ENCODE data around the gene OVCH1. TPM values are rescaled to one million over a fixed set of nuclear protein-coding genes. Genes with fewer than 3 reads are reported as not detected.

Gene OVCH1
- total RNA-seq, 5 donors from 2014 or later (not counting 1 experiment from before 2014, with no cell fraction given), result not detected

DNA sequence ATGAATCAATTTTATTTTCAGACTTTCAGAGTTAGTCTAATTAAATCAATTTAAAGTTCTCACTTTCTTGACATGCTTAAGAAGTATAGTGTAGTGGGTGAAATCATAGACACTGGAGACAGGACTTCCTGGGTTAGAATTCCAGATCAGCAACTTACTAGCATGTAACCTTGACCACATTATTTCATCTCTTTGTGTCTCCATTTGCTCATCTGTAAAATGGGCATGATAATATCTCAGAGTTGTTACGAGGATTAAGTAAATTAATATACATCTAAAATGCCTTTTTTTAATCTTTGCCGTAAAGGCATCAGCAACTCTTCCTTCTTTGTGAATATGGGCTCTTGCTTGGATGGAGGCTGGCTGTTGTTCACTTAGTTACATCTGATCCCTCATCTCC is 115.2 kb downstream of the OVCH1 start:
- no peak for ATAC-seq (replicated peaks in 1 of 4)
- peak overlapping the region; percentile 92 for H3K27ac ChIP-seq (ENCODE audit: low read length)
- Mint-ChIP-seq H3K27ac (peak overlapping the region; percentile 95 to 98), H3K27me3 (no peaks in the 10 kb centered on the region), H3K4me1 (peaks cover 33 to 48% (median 44%) of the 10 kb centered on the region in 3 donors), H3K9me3 (no peaks in the 10 kb centered on the region), H3K4me3 (peak overlapping the region; percentile 86 to 95 (median 92)), H3K36me3 (no peaks in the 10 kb centered on the region)
- no peak for DNase-seq
- no CpG with 5 or more reads among the region's 2 CpGs for WGBS (ENCODE audit: insufficient coverage)
- no peaks in the 10 kb centered on the region for H3K36me3 ChIP-seq (ENCODE audit: control insufficient read depth in 2 of 2, extremely low read depth in 1 of 2, insufficient read depth in 1 of 2, low read length in 1 of 2)
- H3K27me3 ChIP-seq (replicated peaks in 1 of 2; ENCODE audit: control insufficient read depth in 2 of 2, extremely low read depth in 1 of 2, insufficient read depth in 2 of 2, low read length in 1 of 2), result no peaks in the 10 kb centered on the region
- no peak overlapping the region for H3K4me3 ChIP-seq (ENCODE audit: control insufficient read depth in 1 of 2, extremely low read depth in 1 of 2, low read length in 1 of 2)
- ChIA-PET POLR2A (no interaction called here), CTCF (no interaction called here)
- no peaks in the 10 kb centered on the region for H3K9me3 ChIP-seq
- peaks cover 2 to 17% of the 10 kb centered on the region in 2 experiments for H3K4me1 ChIP-seq (ENCODE audit: control insufficient read depth in 1 of 2, extremely low read depth in 1 of 2, insufficient read depth in 2 of 2, low read length in 2 of 2)

DNA sequence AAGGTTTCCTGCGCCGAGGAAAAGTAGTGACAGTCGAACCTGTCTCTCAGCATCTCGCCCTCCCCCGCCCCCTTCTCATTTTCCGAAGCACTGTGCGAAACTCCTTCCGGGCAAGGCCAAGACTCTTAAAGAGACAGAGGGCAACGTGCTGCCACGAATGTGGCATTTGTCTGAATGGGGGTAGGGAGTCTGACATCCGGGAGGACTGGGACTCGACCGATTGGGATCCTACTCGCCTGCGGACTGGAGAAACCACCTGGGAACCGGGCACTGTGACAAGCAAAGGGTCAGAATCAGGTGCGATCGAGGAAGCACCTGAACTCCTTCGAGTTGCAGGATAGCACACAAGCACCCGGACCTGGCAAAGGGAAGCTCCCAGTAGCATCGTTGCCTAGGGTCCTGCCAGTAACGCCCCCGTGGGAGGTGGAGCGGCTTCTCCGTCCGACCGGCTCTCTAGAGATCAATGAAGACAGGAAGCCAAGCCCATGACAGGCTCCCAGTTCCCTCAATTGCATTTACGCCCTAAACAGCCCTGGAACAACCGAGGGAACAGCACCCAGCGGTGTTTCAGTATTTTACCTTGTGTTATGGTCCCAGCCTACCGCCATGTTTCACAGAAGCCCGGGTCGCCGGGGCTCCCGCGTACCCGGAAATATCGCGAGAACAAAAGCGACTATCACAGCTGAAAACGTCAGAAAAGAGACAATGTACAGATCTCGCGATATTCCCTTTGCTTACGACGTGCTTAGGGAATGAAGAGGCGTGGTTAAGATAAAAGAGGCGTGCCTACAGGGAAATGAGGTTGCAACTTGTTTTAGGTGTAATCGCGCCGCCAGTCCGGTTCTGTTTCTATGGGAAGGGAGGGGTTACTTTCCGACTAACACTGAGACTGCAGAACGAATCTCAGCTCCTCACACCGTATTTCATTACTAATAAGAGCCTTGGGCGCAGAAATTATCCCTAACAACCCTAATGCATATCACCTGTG is 116.7 kb downstream of the OVCH1 start, which contains the start of gene ERGIC2:
TSS of gene ERGIC2 (minus strand) at position 637 of the 988 bp plus-strand sequence. CDS start 9,539 bp downstream, outside the sequence.
- no peaks in the 10 kb centered on the region for H3K27me3 ChIP-seq (replicated peaks in 1 of 2; ENCODE audit: control insufficient read depth in 2 of 2, extremely low read depth in 1 of 2, insufficient read depth in 2 of 2, low read length in 1 of 2)
- DNase-seq (peak; percentile 79 to 99 (median 90)), ATAC-seq (replicated peaks in 1 of 4) (peak; percentile 88 to 96 (median 94))
- ChIA-PET POLR2A (interaction anchor here (0.7 to 0.8 kb wide), 4 partner anchors 10 to 91 kb away, joined by 3 to 6 read pairs (median 3); no protein-coding TSS in a partner anchor), CTCF (interaction anchor here in 1 of 2 donors (0.9 kb wide), 2 partner anchors 40 to 1373 kb away, joined by 3 read pairs; no protein-coding TSS in a partner anchor)
- H3K4me3 ChIP-seq (ENCODE audit: control insufficient read depth in 1 of 2, extremely low read depth in 1 of 2, low read length in 1 of 2), result peak within 1 kb of the TSS; percentile 98 to 100
- Mint-ChIP-seq H3K4me1 (peaks cover 33 to 62% (median 59%) of the 10 kb centered on the region in 3 donors), H3K9me3 (no peaks in the 10 kb centered on the region), H3K4me3 (peak within 1 kb of the TSS; percentile 86 to 95 (median 92)), H3K27me3 (no peaks in the 10 kb centered on the region), H3K36me3 (peaks cover 12% of the 10 kb centered on the region), H3K27ac (peak within 1 kb of the TSS; percentile 95 to 98)
- H3K36me3 ChIP-seq (ENCODE audit: control insufficient read depth in 2 of 2, extremely low read depth in 1 of 2, insufficient read depth in 1 of 2, low read length in 1 of 2), result peaks cover 0 to 3% of the 10 kb centered on the region in 2 donors
- H3K27ac ChIP-seq (ENCODE audit: low read length), result peak within 1 kb of the TSS; percentile 92
- no peaks in the 10 kb centered on the region for H3K9me3 ChIP-seq
- H3K4me1 ChIP-seq (ENCODE audit: control insufficient read depth in 1 of 2, extremely low read depth in 1 of 2, insufficient read depth in 2 of 2, low read length in 2 of 2), result peaks cover 2 to 17% of the 10 kb centered on the region in 2 experiments
- WGBS (ENCODE audit: insufficient coverage), result under 1% methylated on average over 39 of the region's 55 CpGs

Other genes with a start within 250 kb of the OVCH1 start
- gene ERGIC2, start 116.5 kb downstream of the OVCH1 start, total RNA-seq, result 10 to 100 TPM; 35.3 to 62.5 (median 50.5) TPM